Activated CD8-positive, alpha-beta memory T cell treated with anti-CD3 and anti-CD28 coated beads for 48 hours (primary cell): ENCODE results near the gene B4GALT5.
"Not testable (repeated sequence)": the region's sequence is repeated elsewhere in the genome, so short reads cannot be mapped to it uniquely, and the experiment has no call there.

Experiments
- DNase-seq, 3 experiments: peaks; one replicate each; pipeline ENCODE4 v3.0.0-alpha.2; 2020; ENCODE audit warnings: low read depth in 2 of 3, low spot score in 2 of 3

B4GALT5 gene, protein sequence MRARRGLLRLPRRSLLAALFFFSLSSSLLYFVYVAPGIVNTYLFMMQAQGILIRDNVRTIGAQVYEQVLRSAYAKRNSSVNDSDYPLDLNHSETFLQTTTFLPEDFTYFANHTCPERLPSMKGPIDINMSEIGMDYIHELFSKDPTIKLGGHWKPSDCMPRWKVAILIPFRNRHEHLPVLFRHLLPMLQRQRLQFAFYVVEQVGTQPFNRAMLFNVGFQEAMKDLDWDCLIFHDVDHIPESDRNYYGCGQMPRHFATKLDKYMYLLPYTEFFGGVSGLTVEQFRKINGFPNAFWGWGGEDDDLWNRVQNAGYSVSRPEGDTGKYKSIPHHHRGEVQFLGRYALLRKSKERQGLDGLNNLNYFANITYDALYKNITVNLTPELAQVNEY

DNA sequence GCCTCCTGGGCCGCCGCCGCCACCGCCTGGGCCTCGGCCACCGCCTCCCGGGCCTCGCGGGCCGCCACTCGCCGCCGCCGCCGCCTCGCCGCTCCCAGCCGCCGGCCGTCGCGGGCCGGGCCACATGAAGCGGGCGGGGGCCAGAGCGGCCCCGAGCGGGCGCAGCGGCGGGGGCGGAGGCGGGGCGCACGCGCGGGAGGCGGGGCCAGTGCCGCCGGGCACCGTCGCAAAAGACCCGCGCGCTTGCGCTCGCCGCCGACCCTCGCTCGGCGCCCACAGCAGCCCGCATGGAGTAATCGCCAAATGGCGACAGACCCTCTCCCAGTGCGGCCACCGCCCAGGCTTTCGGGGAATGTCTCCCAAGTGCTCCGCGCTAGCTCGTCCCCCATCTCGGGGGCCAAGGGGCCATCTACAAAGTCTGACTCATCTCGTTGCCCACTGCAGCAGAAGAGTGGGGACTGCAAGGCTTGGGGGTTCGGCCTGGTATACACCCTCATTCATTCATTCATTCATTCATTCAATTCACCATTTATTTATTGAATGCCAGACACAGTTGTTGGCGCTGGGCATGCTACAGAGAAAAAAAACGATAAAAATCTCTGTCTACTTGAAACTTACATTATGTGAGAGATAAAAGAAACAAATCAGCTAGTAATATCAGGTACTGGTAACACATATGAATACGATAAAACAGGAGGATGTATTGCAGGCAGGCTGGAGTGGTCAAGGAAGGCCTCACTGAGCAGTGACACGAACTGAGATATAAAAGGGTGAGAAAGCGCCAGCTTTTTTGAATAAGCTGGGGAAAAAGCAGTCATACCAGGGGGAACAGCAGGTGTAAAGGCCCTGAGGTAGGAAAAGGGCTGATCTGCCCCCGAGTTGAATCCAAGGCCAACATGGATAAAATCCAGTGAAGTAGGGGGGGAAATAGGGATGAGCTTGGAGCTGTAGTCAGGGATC lies at the start of gene B4GALT5:
B4GALT5 (minus strand) TSS at position 126 of the 960 bp plus-strand sequence. CDS start 188 bp downstream, outside the sequence.
- DNase-seq: peak; percentile 32 to 53 (median 44)

GRCh38 chr20:49762940-49763766 lies 49.5 kb upstream of the B4GALT5 start:
- DNase-seq: no peak

- not testable (repeated sequence) for DNase-seq
These were observed 48.2 kb upstream of the B4GALT5 start for GRCh38 chr20:49761888-49762287.

DNA sequence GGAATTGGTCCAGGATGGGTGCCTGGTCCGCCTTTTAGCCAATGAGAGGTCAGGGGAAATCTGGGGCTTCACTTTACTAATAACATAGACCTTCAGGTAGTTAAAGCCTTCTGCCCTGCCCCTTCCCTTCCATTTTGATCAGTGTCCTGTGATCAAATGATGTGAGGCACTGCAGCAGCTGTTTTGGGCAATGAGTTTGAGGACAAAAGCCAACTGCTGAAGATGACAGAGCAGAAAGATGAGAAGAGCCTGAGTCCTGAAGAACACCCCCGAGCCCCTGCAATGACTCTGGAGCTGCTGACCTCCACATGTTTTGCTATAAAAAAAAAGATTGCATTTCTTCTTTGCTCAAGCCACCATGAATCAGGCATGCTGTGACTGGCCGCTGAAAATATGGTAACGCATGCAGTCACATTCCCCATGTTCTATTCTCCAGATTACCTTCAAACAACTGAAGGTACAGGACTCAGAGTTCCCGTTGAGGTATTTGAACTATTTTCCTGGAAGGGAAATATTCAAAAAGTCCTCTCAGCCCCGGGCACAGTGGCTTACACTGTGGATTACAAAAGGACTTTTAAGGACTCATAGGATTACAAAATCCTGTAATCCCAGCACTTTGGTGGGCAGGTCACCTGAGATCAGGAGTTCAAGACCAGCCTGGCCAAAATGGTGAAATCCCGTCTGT lies 45.7 kb upstream of the B4GALT5 start:
- no peak for DNase-seq

- DNase-seq: no peak
These were observed 45.1 kb upstream of the B4GALT5 start for GRCh38 chr20:49758781-49759180.

- DNase-seq: no peak
These were observed 43.9 kb upstream of the B4GALT5 start for GRCh38 chr20:49757597-49757996.

DNA sequence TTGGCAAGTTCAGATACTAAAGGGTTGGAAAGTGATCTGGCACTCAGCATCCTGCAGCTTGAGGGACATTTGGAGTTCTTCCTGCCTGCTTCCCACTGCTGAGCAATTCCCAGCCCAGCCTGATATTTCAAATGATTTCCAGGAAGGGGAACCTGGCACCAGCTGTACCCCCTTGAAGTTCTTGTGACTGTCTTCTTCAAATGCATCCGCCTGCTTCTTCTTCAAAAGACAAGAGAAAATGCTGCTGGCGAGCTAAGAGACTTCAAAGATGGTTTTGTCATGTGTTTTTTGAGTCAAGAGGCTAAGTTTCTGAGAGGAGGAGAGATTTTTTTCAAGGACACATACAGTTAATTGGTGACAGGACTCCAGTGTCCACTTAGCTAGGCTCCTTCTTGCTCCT lies 42.6 kb upstream of the B4GALT5 start:
- DNase-seq: no peak

- no peak for DNase-seq
These were observed 40.9 kb upstream of the B4GALT5 start for GRCh38 chr20:49754596-49754995.

GRCh38 chr20:49753133-49753532 lies 39.5 kb upstream of the B4GALT5 start:
- DNase-seq: no peak

GRCh38 chr20:49752201-49752903 lies 38.7 kb upstream of the B4GALT5 start:
- DNase-seq: no peak

DNA sequence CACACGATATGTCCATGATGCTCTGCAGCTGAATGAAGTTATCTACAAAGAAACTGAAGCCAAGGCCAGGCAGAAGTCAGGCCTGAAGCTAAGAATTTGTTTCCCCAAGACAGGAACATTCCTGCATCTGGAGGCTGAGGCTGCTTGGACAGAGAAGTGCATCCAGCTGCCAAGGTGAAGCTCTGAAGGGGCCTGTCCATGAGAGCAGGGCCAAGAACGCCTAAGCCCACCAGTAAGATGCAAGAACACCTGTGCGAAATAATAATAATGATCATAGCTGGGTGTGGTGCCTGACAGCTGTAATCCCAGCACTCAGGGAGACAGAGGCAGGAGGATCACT lies 37.7 kb upstream of the B4GALT5 start:
- no peak for DNase-seq

DNA sequence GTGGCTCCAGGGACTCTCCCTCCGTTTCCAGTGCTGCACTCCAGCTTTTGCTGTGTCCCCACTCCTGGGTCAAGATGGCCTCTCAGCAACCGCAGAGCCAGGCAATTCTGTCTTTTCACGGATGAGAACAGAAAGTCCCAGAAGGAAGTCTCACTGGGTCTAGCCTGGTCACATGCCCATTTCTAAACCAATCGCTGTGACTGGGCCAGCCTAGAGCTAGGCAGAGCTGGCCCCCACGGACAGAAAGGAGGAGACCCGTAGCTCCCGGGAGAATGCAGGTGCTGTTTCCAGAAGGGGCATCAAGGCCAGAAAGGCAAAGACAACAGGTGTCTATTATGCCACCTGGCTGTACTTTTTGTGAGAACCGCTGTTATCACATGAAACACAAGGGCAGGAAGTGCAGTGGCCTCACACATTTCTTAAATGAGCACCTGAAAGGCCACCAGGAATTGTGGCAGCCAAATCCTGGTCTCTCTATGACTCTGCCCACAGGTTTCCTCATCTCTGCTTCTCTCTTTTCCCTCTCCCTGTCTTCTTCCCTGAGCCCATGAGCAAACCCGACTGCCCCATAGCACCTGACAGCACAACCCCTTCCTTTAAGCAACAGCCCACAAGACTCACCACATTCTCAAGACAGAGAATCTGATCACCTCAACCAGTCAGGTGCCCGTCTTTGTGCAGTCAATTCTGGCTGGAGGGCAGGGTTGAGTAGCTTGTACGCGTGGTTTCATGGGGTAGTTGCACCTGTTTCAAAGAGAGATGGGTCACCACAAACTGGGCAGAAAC lies 37.1 kb upstream of the B4GALT5 start:
- DNase-seq: no peak

- no peak for DNase-seq
These were observed 35.9 kb upstream of the B4GALT5 start for GRCh38 chr20:49749625-49750024.

DNA sequence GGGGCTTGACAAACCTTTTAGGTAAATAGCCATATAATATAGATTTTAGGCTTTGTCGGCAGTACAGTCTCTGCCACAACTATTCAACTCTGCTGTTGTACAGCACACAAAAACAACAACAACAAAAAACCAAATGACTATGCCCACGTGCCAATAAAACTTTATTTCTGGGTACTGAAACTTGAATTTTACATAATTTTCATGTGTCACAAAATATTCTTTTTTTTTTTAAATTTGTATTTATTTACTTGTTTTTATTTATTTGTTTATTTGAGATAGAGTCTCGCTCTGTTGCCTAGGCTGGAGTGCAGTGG lies 34.8 kb upstream of the B4GALT5 start:
- no peak for DNase-seq

DNA sequence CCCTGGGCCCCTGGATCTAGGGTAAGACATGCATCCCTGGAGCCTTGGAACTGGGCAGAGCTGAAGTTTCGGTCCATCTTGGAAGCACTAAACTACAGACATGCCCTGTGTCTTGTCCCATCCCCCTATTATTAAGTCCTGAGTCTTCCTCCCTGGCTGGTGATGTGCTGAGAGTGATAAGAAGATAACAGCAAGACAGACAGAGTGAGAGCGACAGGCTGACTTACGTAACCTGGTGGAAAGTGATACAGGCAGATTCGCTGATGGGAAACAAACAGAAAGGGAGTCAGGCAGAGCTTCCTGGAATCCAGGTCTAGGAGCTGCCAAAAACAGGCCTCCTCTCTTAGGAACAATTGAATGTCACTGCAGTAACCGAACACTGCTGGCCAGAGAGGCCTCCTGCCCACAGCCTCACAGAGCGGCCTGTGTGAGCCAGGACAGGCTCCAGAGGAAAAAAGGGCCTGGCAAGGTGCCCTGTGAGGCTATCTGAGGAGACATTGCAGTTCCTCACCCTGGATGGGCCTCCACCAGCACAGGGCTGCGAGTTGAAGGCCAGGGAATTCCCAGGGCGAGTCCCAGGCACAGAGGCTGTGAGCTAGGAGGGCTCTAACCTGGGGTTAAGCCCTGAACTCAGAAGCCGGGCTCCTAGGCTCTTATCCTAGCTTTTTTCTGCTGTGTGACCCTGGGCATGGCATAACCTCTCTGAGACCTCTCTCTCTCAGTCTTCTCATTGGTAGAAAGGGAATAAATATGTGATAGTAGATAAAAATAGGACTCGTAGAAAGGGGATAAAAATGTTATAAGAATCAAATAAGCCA lies 34.2 kb upstream of the B4GALT5 start:
- no peak for DNase-seq

DNA sequence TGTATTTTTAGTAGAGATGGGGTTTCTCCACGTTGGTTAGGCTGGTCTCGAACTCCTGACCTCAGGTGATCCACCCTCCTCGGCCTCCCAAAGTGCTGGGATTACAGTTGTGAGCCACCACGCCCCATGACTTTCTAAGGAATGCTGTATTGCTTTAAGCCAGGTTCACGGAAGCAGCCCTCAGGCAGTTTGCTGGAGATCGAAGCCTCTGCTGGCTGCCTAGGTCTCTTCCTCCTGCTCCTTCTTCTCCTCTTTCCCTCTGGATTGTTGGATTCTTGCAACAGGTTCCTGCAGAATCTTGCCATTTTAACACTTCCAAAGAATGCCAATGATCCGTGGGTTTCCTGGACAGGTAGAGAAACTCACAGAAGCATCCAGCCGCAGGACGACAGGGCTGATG lies 29.3 kb upstream of the B4GALT5 start:
- DNase-seq: no peak

DNA sequence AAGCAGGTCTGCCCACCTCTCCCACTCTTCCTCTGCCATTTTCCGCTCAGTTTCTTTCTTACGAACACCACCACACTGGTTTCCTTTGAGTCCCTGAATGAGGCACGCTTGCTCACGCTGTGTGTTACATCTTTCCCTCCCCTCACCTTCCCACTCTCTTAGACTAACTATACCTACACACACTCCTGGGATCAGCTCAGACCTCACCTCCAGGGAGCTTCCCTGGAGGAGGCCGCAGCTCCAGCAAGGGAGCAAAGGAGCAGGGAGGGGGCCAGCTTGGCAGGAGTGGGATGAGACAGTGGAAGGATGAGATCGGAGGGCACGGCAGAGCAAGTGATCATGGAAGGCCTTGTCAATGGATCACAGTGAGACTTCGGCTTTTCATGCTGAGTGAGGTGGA lies 28.3 kb upstream of the B4GALT5 start:
- DNase-seq: no peak

- no peak for DNase-seq
These were observed 27.1 kb upstream of the B4GALT5 start for GRCh38 chr20:49740807-49741206.

- no peak for DNase-seq
These were observed 25.4 kb upstream of the B4GALT5 start for GRCh38 chr20:49739042-49739441.
